GM19438 (cell line): ENCODE measurements around the gene GABRA5.
"Not testable (repeated sequence)": the region's sequence is repeated elsewhere in the genome, so short reads cannot be mapped to it uniquely, and the experiment has no call there.

Experiments used
- ATAC-seq: cut with Tn5 transposase; IDR thresholded peaks from one replicate; pipeline ENCODE4 v1.9.1; 2021; ENCODE audit warnings: low read depth; ENCODE audit not compliant: unreplicated experiment

The GABRA5 gene

GRCh38 chr15:26875476-26875850, 8.6 kb downstream of the GABRA5 start:
- no peak for ATAC-seq

GRCh38 chr15:26877831-26878230, 11.0 kb downstream of the GABRA5 start:
- ATAC-seq, result no peak

GRCh38 chr15:26879706-26880105, 12.8 kb downstream of the GABRA5 start:
- no peak for ATAC-seq

GRCh38 chr15:26882112-26882511, 15.2 kb downstream of the GABRA5 start:
- no peak for ATAC-seq

GRCh38 chr15:26882616-26883365, 15.9 kb downstream of the GABRA5 start:
- ATAC-seq, result no peak

GRCh38 chr15:26883466-26883865, 16.6 kb downstream of the GABRA5 start:
- ATAC-seq, result no peak

- no peak for ATAC-seq
Observed at GRCh38 chr15:26886566-26886965, 19.7 kb downstream of the GABRA5 start.

GRCh38 chr15:26887926-26888666, 21.2 kb downstream of the GABRA5 start:
- no peak for ATAC-seq

- no peak for ATAC-seq
Observed at GRCh38 chr15:26888761-26889160, 21.9 kb downstream of the GABRA5 start.

GRCh38 chr15:26889298-26889898, 22.5 kb downstream of the GABRA5 start:
- ATAC-seq, result no peak

- ATAC-seq, result no peak
Observed at GRCh38 chr15:26890451-26890850, 23.6 kb downstream of the GABRA5 start.

- ATAC-seq, result no peak
Observed at GRCh38 chr15:26890988-26891387, 24.1 kb downstream of the GABRA5 start.

GRCh38 chr15:26891448-26892181, 24.8 kb downstream of the GABRA5 start:
- ATAC-seq, result no peak

- ATAC-seq, result no peak
Observed at GRCh38 chr15:26892182-26892518, 25.3 kb downstream of the GABRA5 start.

GRCh38 chr15:26892678-26893077, 25.8 kb downstream of the GABRA5 start:
- no peak for ATAC-seq

- ATAC-seq, result no peak
Observed at GRCh38 chr15:26893351-26894065, 26.6 kb downstream of the GABRA5 start.

GRCh38 chr15:26894181-26894580, 27.3 kb downstream of the GABRA5 start:
- no peak for ATAC-seq

- ATAC-seq, result not testable (repeated sequence)
Observed at GRCh38 chr15:26895346-26895745, 28.5 kb downstream of the GABRA5 start.

- no peak for ATAC-seq
Observed at GRCh38 chr15:26899658-26900057, 32.8 kb downstream of the GABRA5 start.

GRCh38 chr15:26901041-26901440, 34.2 kb downstream of the GABRA5 start:
- ATAC-seq, result no peak
